NCI-H1417 (cell line): ENCODE results near the gene UBR4.

Experiments
- DNase-seq, 3 experiments: peaks; one replicate each; lab custom pipeline; 2025; lab: John Stamatoyannopoulos, UW

The UBR4 gene

GRCh38 chr1:19089524-19089923, 120.5 kb downstream of the UBR4 start:
- DNase-seq, result no peak

- no peak for DNase-seq
Observed at GRCh38 chr1:19088717-19089442, 121.2 kb downstream of the UBR4 start.

- no peak for DNase-seq
Observed at GRCh38 chr1:19087737-19088594, 122.1 kb downstream of the UBR4 start.

GRCh38 chr1:19087017-19087736, 122.9 kb downstream of the UBR4 start:
- DNase-seq, result no peak

GRCh38 chr1:19086176-19086875, 123.7 kb downstream of the UBR4 start:
- DNase-seq, result no peak

- DNase-seq, result no peak
Observed at GRCh38 chr1:19084206-19084738, 125.8 kb downstream of the UBR4 start.

GRCh38 chr1:19083081-19083480, 127.0 kb downstream of the UBR4 start:
- DNase-seq, result no peak

GRCh38 chr1:19081218-19081893, 128.7 kb downstream of the UBR4 start:
- DNase-seq, result no peak

- DNase-seq, result no peak
Observed at GRCh38 chr1:19080721-19081120, 129.3 kb downstream of the UBR4 start.

- no peak for DNase-seq
Observed at GRCh38 chr1:19079541-19080472, 130.3 kb downstream of the UBR4 start.

- DNase-seq, result no peak
Observed at GRCh38 chr1:19078536-19078935, 131.5 kb downstream of the UBR4 start.

- DNase-seq, result no peak
Observed at GRCh38 chr1:19076841-19077616, 133.0 kb downstream of the UBR4 start.

GRCh38 chr1:19074902-19075721, 135.0 kb downstream of the UBR4 start:
- DNase-seq, result no peak

- no peak for DNase-seq
Observed at GRCh38 chr1:19074361-19074901, 135.6 kb downstream of the UBR4 start.

- DNase-seq, result no peak
Observed at GRCh38 chr1:19073311-19074186, 136.5 kb downstream of the UBR4 start.

GRCh38 chr1:19072285-19072981, 137.6 kb downstream of the UBR4 start:
- no peak for DNase-seq
